ENCODE data around the gene ARHGEF37.

The ARHGEF37 gene

DNA sequence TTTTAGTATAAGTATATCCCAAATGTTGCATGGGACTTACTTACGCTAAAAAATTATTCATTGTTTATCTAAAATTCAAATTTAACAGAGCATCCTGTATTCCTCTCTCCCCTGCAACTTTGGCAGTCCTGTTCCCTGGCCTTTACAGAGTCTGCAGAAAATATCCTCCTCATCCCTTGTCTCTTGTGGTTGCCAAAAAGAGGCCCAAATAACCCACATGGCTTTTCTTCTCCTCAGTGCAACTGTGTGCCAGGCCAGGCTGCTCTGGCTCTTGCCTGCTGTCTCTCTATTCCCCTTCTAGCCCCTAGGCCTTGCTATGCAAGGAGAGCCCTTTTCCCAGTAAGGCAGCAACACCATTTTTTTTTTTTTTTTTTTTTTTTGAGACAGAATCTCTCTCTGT lies 23.0 kb downstream of the ARHGEF37 start:
- DNase-seq: no peak

DNA sequence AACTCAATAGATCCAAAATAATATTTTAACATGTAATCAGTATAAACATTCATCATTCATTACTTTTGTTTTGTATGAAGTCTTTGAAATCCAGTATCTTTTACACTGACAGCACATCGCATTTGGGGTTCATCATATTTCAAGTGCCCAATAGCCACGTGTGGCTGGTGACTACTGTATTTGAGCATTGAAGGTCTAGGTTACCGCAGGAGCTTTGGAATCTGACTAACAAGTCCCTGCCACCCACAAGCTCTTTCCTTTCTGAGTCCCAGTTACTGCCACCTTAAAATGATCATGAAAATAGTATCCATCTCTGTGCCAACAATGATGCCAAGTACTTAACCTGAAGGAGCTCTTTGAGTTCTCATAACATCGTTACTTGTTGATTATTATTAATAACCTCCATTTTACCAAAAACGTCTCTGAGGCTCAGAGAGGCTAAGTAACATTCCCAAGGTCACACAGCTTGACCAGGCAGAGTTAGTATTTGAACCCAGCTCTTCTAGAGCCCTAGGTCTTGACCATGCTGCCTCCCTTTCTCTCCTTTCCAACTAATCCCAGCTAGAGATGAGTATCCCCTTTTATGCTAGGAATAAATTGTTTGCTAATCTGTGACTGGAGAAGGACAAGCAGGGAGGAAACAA lies 24.2 kb downstream of the ARHGEF37 start:
- no peak for DNase-seq

DNA sequence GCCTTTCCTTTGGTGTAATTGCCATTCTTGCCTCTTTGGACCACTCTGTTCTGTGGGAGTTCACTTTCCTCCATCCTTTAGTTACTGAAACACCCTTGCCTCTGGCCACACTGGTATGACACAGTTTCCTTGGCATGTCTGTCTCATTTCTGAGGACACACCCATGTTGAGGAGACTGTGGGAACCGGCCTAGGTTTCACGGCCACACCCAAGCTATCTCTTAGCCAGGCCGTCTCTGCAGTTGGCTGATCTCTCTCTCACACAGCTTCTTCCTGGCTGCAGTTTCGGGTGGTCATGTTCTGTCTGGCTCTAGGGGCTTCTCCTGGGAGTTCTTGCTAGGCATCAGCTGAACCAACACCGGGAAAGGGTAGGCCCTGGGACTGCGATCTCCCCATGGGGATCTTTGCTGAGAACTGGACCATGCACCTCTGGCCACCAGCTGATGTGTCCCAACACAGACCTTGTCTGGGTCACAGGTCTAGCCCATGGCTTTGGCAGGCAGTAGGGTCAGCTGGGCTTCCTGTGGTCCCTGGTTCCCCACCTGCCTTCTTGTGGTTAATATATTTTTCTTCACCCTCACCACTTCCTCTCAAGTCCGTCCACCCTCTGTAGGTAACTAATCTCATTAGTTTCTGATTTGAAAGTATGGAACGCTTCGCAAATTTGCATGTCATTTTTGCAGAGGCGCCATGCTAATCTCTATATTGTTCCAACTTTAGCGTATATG lies 24.9 kb downstream of the ARHGEF37 start:
- DNase-seq: no peak

DNA sequence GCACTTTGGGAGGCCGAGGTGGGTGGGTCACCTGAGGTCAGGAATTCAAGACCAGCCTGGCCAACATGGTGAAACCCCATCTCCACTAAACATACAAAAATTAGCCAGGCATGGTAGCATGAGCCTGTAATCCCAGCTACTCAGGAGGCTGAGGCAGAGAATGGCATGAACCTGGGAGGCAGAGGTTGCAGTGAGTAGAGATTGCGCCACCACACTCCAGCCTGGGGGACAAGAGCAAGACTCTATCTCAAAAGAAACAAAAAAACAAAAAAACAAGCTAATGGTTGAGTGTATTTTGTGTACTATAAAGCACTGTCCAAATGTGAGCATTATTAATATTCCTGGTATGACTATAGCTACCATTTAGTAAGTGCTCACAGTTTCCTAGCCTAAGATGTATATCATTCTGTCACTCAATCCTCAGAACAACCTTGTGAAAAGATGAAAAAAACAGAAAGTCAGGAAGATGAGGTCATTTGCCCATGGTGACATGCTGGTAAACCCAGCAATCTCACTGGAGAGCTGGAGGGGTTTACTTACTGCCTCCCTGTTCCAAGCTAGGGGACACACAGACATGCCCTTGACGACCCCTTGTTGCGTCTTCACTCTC lies 27.7 kb downstream of the ARHGEF37 start:
- no peak for DNase-seq

DNA sequence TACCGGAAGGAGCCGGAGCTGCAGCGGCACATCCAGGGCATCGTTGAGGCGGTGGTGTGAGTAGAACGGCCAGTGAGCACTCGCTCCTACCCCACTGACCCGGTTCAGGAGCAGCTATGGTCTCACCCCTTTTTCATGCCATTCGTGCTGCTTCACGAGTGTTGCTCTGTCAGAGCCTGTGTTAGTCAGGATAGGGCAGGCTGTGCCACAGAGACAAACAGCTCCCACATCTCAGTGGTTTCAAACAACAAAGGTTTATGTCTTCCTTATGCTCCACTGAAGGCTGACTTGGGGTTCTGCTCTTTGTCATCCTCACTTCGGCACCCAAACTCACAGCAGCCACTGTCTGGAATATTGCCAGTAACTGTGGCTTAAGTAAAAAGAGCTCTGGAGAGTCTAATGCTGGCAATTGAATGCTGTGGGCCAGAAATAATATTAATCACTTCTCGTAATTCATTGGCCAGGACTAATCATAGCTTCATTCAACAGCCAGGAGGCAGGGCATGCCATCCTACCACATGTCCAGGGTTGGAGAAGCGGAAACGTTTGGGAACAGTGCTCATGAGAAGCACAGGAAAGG lies 28.4 kb downstream of the ARHGEF37 start:
- DNase-seq: no peak

DNA sequence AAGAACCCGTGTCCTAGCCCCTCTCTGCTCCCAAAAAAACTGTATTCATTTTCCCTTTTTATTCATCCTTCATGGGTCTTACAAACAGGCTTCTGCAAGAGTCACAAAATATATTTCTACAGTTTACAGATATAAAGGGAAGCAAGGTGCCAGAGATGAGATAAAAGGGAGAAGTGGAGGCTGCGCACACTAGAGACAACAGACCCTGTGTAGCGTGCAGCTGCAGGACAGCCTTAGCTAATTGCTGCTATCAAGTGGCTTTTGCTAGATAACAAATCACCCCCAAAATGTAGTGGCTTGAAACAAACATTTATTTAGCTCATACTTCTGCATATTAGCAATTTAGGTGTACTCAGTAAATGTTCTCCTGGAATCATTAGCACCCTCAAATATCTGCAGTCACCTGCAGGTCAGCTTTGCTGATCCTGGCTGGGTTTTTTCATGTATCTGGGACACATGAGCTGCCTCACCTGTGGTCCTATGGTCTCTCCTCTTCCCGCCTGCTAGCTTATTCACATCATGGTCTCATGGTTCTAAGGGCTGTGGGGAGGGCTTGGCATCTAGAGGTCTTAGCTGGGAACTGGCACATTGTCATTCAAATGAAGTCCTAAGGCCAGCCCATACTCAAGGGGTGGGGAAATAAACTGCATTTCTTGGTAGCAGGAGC lies 29.4 kb downstream of the ARHGEF37 start:
- DNase-seq: no peak

DNA sequence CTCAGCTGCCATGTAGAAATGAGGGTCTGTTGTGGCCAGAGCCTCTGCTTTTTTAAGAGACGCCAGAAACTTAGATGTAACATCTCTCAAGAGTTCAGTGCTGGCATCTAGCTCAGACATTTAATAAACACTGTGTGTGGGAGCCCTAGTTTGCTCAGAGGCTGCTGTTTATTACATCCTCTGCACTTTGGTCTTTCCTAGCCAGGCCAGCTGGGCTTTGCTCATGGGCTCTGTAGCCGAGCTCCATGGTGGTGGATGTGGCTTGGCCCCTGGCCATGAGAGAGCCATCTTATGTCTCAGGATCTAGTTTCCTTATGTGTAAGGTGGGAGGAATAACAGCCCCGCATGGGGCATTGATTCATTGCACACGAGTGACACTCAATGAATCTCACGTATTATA lies 30.0 kb downstream of the ARHGEF37 start:
- DNase-seq: no peak

DNA sequence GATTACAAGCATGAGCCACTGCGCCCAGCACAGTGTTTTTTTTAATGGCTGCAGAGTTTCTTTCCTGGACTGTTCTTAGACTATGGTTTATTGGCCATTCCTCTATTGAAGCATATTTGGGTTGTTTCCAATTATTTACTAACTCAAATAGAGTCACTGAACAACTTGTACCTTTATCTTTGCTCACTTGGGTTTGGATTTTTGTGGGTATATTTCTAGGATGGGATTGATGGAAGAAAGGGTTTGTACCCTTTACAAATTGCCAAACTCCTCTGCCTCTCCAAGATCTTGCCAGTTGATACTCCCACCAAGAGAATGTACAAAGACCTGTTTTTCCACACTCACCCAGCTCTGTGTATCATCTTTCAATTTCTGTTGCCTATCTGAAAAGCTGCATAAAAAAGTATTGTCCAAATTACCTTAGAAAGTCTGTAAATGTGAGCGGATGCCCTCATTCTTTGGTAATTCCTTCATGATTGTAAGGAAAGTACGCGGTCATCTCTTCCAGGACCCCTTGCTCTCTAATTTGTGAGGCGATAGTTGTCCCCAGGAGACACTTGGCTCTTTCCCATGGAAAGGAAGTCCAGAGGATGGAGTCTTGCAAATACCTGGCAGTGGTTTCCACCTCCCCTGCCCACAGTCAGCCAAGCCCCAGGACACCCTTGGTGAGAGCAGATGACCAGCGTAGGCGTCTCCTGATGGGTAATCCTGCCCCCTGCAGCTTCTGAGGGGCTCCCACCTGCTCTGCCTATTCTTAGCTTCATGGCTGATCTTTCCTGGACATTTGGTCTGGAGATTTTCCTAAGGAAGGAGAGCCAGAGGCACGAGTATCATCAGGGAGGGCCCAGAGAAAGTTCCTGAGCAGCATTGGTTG lies 33.0 kb downstream of the ARHGEF37 start:
- no peak for DNase-seq

DNA sequence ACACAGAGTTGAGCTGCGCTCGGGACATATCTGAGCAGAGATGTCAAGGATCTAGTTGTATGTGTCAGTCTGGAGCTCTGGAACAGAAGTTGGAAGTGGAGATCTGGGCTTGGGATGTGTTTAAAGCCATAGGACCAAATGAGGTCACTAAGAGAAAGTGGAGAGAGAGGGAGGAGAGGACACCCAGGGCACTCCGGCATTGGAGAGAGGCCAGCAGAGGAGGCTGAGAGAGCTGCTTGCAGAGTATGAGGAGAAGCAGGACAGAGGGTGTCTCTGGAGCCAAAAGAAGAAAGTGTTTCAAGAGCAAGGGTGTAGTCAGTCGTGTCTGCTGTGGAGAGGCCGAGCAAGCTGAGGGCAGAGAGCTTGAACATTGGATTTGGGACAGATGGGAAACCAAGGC lies 34.7 kb downstream of the ARHGEF37 start:
- no peak for DNase-seq

DNA sequence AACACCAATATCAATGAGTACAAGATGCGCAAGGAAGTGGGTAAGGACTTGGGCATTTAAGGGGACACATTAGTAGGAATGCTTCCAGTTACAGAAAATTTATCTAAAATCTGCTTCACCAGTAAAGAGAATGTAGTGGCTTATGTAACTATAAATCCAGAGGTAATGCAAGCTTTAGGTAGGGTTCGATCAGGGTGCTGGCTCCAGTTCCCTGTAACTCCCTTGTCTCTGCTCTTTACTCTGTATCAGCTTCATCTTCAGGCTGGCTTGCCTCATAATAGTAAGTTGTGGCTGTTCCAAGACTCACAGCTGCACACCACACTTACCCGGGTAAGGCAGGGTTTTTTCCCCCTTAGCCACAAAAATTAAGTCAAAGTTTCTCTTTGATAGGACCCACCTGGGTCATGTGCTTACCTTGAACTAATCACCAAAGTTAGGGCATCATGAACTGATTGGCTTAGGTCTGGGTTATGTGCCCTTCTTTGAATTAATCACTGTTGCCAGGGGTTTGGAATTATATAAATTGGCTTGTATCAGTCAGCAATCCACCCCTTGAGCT lies 35.5 kb downstream of the ARHGEF37 start:
- DNase-seq: no peak

DNA sequence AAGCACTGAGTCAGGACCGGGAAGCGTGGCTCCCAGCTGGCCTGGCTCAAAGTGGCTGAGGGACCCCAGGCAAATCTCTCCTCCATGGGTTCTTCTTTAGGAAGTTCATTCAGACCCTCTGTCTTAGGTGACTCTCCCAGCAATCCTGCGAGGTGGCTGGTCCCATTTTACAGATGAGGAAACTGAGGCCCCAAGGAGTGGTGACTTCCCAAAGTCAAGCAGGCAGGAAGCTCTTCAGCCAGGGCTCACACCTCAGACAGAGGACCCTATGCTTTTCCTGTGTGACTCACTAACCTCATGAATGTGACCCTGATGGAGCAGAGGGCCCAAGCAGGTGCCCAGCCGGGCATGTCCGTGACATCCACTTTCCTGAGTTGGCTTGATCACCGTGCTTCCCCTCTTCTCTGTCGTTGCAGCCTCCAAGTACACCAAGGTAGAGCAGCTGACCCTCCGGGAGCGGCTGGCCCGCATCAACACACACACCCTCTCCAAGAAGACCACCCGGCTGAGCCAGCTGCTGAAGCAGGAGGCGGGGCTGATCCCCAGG lies 36.5 kb downstream of the ARHGEF37 start:
- no peak for DNase-seq

DNA sequence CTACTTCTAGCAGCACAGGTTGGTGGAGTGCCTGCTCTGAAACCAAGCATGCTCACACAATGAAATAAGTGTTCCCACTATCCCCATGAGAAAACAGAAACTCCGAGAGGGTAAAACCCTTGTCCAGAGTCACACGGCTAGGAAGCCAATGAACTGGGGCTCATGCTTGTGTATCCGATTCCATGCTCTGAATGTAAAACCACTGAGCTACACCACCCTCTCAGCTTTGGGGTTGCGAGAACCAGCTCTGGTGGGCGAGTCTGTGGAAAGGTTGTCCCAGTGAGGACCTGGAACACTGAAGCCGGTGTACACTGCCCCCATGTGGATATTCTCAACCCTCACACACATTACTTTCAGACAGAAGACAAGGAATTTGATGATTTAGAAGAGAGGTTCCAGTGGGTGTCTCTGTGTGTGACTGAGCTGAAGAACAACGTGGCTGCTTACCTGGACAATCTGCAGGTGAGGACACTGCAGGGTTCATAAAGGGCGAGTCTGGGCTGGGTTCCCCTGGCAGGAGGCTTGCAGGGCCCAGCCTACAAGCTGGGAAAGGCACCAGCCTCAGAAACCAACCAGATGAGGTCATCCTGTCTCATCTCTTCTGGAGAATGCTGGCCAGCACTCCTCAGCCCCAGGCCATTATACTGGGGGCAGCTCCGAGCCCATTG lies 37.4 kb downstream of the ARHGEF37 start:
- DNase-seq: no peak

DNA sequence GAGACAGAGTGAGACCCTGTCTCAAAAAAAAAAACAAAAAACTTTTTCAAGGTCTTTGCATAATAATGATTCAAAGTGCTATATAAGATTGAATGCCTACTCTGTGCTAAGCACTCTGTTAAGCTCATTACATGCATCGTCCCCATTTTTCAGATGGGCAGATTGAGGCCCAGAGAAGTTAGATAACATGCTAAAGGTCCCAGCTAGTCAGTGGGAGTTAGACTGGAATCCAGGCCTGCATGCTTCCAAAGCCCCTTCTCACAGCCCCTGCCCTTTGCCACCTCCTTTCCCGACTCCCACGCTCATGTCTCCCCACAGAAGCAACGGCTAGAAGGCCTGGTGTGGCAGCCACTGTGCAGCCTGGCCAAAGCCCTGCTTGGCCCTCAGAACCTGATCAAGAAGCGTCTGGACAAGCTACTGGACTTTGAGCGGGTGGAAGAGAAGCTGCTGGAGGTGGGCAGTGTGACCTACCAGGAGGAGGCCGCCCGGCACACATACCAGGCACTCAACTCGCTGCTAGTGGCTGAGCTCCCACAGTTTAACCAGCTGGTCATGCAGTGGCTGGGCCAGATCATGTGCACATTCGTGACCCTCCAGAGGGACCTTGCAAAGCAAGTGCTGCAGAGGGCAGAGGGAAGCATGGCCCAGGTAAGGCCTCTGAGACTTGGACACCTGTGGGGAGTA lies 40.3 kb downstream of the ARHGEF37 start:
- DNase-seq: no peak

DNA sequence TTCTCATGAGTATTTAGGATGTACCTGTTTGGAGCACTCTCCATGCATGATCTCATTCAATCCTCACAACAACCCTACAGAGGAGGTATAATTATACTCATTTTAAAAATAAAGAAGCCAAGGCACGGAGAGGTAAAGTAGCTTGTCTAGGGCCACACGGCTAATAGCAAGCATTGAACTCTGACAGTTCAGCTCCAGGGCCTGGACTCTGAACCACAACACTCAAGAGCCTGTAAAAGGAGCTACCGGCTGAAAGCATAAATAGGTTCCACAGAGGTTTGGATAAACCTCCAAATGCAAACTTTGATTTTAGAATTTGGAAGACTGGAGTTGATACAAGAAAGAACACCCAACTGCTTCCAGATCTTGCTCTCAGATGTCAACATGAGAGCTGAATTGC lies 41.2 kb downstream of the ARHGEF37 start:
- DNase-seq: no peak

DNA sequence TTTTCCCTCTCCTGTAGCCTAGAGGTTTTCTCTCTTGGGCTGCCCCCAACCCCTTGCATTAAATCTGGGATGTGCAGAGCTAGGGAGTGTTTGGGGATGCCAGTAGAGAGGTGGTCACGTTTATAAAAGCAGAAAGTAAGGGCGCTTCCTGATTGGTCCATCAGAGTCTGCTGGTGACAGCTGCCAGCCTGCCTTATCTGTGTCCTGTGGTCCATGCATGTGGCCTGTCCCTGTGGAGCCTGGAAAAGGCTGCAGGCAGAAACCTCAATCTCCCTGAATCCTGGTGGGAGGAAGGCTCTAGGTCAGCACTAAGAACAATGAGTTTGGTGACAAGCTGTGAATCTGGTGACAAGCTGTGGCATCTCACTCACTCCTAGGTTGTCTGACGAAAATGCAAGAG lies 42.2 kb downstream of the ARHGEF37 start:
- no peak for DNase-seq

DNA sequence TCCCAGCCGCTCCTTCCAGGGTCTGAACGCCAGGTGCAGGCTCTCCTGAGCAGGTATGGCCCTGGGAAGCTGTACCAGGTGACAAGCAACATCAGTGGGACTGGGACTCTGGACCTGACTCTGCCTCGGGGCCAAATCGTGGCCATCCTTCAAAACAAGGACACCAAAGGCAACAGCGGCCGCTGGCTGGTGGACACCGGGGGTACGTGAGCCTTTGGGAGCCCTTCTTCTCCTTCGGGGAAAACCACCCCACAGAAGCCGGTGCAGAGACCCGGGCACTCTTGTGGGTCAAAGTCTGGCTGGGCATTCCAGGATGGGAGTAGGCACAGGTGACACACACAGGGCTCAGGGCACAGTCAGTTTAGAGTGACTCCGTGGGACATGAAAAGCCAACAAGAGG lies 45.8 kb downstream of the ARHGEF37 start:
- no peak for DNase-seq

DNA sequence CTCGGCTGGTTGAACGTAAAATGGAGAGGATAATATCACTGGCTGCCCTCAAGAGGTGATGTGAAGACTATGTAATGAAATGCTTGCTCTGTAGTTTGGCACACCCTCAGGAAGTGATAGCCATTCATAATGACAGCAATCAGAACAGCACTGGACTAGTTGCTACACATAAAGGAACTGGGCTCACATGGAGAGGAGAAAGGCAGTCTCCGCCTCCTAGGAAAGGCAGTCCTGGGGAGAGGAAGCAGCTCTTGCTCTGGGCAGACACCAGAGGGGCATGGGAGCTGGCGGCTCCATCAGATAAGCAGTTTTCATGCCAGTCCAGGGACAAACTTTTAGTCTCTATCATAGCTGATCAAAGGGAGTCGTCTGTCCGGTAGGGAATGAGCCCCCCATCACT lies 46.9 kb downstream of the ARHGEF37 start:
- DNase-seq: no peak

DNA sequence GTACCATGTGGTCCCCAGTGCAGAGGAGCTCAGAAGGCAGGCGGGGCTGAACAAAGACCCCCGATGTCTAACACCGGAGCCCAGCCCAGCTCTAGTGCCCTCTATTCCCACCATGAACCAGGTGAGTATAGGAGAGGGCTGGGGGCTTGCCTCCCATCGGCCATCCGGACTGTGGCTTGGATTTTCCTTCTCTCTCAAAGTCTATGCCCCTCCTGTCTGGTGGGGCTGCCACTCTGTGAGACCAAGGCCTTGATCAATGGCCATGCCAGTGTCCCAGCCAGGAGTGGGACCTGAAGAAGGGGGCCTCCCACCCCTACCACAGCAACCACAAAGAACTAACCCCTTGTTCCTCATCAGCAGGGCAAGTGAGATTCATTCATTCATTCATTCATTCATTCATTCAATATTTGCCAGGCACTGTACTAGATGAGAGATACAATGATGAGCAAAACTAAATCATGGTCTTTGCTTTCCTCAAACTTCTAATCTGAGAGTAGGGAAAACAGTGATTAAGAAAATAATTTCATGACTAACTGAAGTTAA lies 47.6 kb downstream of the ARHGEF37 start:
- no peak for DNase-seq

DNA sequence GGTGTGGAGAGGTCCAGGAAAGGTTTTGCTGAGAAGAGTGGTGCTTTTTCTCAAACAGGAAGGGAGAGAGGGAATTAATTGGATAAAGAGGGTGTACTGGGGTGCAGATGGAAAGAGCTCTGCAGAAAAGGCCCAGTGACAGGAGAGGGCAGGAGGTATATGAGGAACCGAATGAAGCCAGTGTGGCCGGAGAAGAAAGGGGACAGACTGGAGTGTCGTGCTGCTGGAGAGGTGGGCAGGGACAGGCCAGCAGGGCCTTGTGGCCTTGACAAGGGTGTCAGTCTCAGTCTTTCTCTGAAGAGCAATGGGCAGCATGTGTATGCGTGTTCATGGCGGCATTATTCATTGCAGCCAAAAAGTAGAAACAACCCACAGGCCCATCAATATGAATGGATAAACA lies 48.1 kb downstream of the ARHGEF37 start:
- no peak for DNase-seq

DNA sequence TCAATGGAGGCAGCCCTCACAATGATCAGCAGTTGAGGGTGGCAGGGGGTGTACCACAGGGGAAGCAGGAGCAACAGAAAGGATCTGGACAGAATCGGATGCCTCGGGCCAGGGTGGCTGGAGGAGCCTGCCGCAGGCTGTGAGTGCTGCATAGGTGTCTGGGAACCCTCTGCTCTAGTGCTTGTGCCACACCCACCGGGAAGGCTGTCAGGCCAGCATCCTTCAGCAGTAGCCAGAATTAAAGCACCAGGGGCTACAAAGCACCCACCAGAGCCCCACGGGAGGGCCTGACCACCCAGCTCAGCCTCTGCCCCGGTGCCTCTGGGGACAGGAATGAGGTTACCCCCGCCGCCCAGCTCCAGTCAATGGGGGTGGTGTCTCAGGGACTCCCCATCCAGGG lies 49.0 kb downstream of the ARHGEF37 start:
- DNase-seq: no peak
